Trophoblast cell (in vitro differentiated cells and primary cell): ENCODE data around the gene FHIT.
A peak's percentile ranks its signal among the peaks of the same experiment; 100 is the strongest.

Experiments
- DNase-seq, 2 donors: peaks; one replicate each; pipeline ENCODE4 v3.0.0-alpha.2; 2016
- H2AFZ ChIP-seq: 2 replicates; pipeline ENCODE4 v1.6.1; 2013; ENCODE audit warnings: low read length, moderate library complexity, mild to moderate bottlenecking; ENCODE audit not compliant: insufficient read depth, poor library complexity
- H2AK5ac ChIP-seq: 2 replicates; pipeline ENCODE4 v1.6.1; 2013; ENCODE audit warnings: mild to moderate bottlenecking, low read length
- H2BK120ac ChIP-seq: 2 replicates; pipeline ENCODE4 v1.6.1; 2013; ENCODE audit warnings: low read length, mild to moderate bottlenecking, moderate library complexity; ENCODE audit not compliant: insufficient read depth, poor library complexity
- H2BK12ac ChIP-seq: 2 replicates; pipeline ENCODE4 v1.6.1; 2013; ENCODE audit warnings: mild to moderate bottlenecking, low read length, moderate library complexity
- H2BK5ac ChIP-seq: 2 replicates; pipeline ENCODE4 v1.6.1; 2013; ENCODE audit warnings: low read length, low read depth, moderate library complexity, mild to moderate bottlenecking; ENCODE audit not compliant: poor library complexity
- H3K14ac ChIP-seq: 2 replicates; pipeline ENCODE4 v1.6.1; 2013; ENCODE audit warnings: mild to moderate bottlenecking, low read length
- H3K18ac ChIP-seq: 2 replicates; pipeline ENCODE4 v1.6.1; 2013; ENCODE audit warnings: mild to moderate bottlenecking, low read length
- H3K23ac ChIP-seq: 2 replicates; pipeline ENCODE4 v1.6.1; 2013; ENCODE audit warnings: low read length
- H3K27ac ChIP-seq: 2 replicates; pipeline ENCODE4 v1.5.1; 2013; ENCODE audit warnings: low read depth, mild to moderate bottlenecking, inconsistent platforms, low read length, moderate library complexity
- H3K27me3 ChIP-seq: 2 replicates; pipeline ENCODE4 v1.6.1; 2013; ENCODE audit warnings: inconsistent platforms, mild to moderate bottlenecking, low read length, moderate library complexity; ENCODE audit not compliant: insufficient read depth
- H3K36me3 ChIP-seq, 2 experiments: 1 replicate in 1 of 2; 2 replicates in 1 of 2; pipeline ENCODE4 v1.6.1; 2013; ENCODE audit warnings: low read length in 2 of 2, mild to moderate bottlenecking in 2 of 2, moderate library complexity in 1 of 2; ENCODE audit not compliant: insufficient read depth in 2 of 2, control insufficient read depth in 1 of 2
- H3K4ac ChIP-seq: 2 replicates; pipeline ENCODE4 v1.6.1; 2013; ENCODE audit warnings: low read depth, mild to moderate bottlenecking, low read length, moderate library complexity
- H3K4me1 ChIP-seq, 2 experiments: 1 replicate in 1 of 2; 2 replicates in 1 of 2; pipeline ENCODE4 v1.6.1; 2013; ENCODE audit warnings: low read length in 2 of 2, mild to moderate bottlenecking in 2 of 2, moderate library complexity in 1 of 2; ENCODE audit not compliant: insufficient read depth in 2 of 2, control insufficient read depth in 1 of 2
- H3K4me2 ChIP-seq: 2 replicates; pipeline ENCODE4 v1.6.1; 2013; ENCODE audit warnings: inconsistent platforms, mild to moderate bottlenecking, low read length, moderate library complexity
- H3K4me3 ChIP-seq: 2 replicates; pipeline ENCODE4 v1.5.1; 2013; ENCODE audit warnings: mild to moderate bottlenecking, low read depth, low read length, inconsistent platforms
- H3K79me1 ChIP-seq: one replicate; pipeline ENCODE4 v1.6.1; 2013; ENCODE audit warnings: low read length
- H3K79me2 ChIP-seq: 2 replicates; pipeline ENCODE4 v1.6.1; 2013; ENCODE audit warnings: low read length, mild to moderate bottlenecking; ENCODE audit not compliant: control insufficient read depth, insufficient read depth, poor library complexity
- H3K9ac ChIP-seq: 2 replicates; pipeline ENCODE4 v1.6.1; 2013; ENCODE audit warnings: mild to moderate bottlenecking, low read length
- H3K9me3 ChIP-seq: 2 replicates; pipeline ENCODE4 v1.6.1; 2013; ENCODE audit warnings: low read depth, mild to moderate bottlenecking, control low read depth, inconsistent platforms, low read length; ENCODE audit not compliant: insufficient read depth
- H4K12ac ChIP-seq: 2 replicates; pipeline ENCODE4 v1.6.1; 2013; ENCODE audit warnings: low read depth, mild to moderate bottlenecking, low read length, moderate library complexity
- H4K8ac ChIP-seq: 2 replicates; pipeline ENCODE4 v1.6.1; 2013; ENCODE audit warnings: low read depth, mild to moderate bottlenecking, low read length, moderate library complexity
- H4K91ac ChIP-seq: one replicate; pipeline ENCODE4 v1.6.1; 2013; ENCODE audit warnings: low read depth, mild to moderate bottlenecking, low read length, moderate library complexity
- WGBS: extraction: QIAGEN DNeasy Blood & Tissue Kit; methylation state at CpG from one replicate; pipeline ENCODE4 v1.1.7; 2013; ENCODE audit warnings: missing lambda C conversion rate; ENCODE audit not compliant: insufficient read length, insufficient coverage; ENCODE audit errors: extremely low coverage; 5-methylcytosine and 5-hydroxymethylcytosine counted together

Gene FHIT

DNA sequence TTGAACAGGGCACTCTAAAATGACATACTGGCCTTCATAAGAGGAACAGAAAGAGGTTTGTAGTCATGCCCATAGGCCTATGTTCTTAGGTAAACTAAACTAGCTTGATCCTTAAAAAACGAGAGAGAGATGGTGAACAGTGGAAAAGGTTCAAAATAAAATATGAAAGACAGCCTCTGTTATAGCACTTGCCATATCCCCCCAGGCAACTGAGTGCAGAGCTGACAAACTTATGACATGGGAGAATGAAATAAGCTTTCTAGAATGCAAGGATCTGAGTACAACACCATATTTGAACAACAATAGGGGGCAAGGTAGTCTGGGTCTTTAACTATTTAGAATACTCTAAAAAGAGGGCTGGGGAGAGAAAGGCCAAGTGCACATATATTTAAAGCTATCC, 1500.9 kb downstream of the FHIT start:
- H4K8ac ChIP-seq: no peak overlapping the region
- H3K9me3 ChIP-seq: no peaks in the 10 kb centered on the region
- no peak overlapping the region for H2AK5ac ChIP-seq
- no peak overlapping the region for H3K9ac ChIP-seq
- H2BK5ac ChIP-seq: no peak overlapping the region
- H3K4ac ChIP-seq: no peak overlapping the region
- no peaks in the 10 kb centered on the region for H3K36me3 ChIP-seq
- H3K23ac ChIP-seq: no peak overlapping the region
- DNase-seq: peak; percentile 9 to 57
- no peaks in the 10 kb centered on the region for H3K79me1 ChIP-seq
- H3K14ac ChIP-seq: no peak overlapping the region
- no peaks in the 10 kb centered on the region for H3K79me2 ChIP-seq
- no peaks in the 10 kb centered on the region for H3K27me3 ChIP-seq
- H3K4me2 ChIP-seq: no peak overlapping the region
- peaks cover 5 to 8% of the 10 kb centered on the region in 2 experiments for H3K4me1 ChIP-seq
- H3K18ac ChIP-seq: no peak overlapping the region
- no peak overlapping the region for H2BK120ac ChIP-seq
- no peak overlapping the region for H3K4me3 ChIP-seq
- H4K12ac ChIP-seq: no peak overlapping the region
- no peak overlapping the region for H2AFZ ChIP-seq
- H2BK12ac ChIP-seq: no peak overlapping the region
- H3K27ac ChIP-seq: no peak overlapping the region
- WGBS: no CpG with 5 or more reads among the region's 1 CpG
- no peak overlapping the region for H4K91ac ChIP-seq

DNA sequence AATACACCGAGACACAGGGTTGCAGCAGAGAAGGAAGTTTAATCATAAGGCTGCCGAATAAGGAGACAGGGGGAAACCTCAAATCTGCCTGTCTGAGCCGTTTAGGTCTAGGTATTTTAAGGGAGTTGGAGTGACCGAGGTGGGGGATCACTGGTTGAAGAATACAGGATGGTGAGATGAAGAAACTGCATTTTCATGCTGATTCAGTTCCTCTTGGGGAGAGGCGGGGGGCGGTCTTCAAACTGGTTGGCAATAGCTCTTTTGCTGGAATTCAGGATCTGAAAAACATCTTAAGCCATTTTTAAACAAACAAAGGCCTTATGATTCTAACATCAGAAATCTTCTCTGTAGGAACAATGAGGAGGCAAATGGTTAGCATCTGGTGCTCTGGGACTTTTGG, 1502.0 kb downstream of the FHIT start:
- Histone ChIP-seq H2BK12ac (no peak overlapping the region), H3K4me2 (no peak overlapping the region), H3K18ac (no peak overlapping the region), H3K36me3 (no peaks in the 10 kb centered on the region), H3K4me1 (peaks cover 5 to 8% of the 10 kb centered on the region in 2 experiments), H3K79me2 (no peaks in the 10 kb centered on the region), H3K23ac (no peak overlapping the region), H2BK120ac (no peak overlapping the region), H3K4me3 (no peak overlapping the region), H3K79me1 (no peaks in the 10 kb centered on the region), H4K91ac (no peak overlapping the region), H3K27ac (no peak overlapping the region), H3K9me3 (no peaks in the 10 kb centered on the region), H4K12ac (no peak overlapping the region), H4K8ac (no peak overlapping the region), H2AFZ (no peak overlapping the region), H3K27me3 (no peaks in the 10 kb centered on the region), H3K4ac (no peak overlapping the region), H2BK5ac (no peak overlapping the region), H3K14ac (no peak overlapping the region), H2AK5ac (no peak overlapping the region), H3K9ac (no peak overlapping the region)
- DNase-seq: no peak
- no CpG with 5 or more reads among the region's 6 CpGs for WGBS

DNA sequence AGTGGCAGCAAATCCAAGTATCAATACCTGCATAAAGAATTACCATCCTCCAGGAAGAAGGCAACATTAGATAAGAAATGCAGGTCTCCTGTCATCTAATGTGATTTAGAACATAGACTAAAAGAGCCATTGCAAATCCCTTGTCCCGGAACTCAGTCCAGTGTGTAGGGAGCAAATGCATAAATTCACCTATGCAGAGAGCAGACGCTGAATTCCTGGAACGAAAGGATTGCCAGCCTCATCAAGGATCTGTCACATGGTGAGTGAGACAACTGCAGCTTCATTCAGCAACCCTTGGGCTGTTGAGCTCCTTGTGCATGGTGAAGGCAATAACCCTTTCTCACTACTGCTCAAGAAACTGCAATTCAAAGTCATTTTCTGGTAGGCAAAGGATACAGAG, 1504.7 kb downstream of the FHIT start:
- H3K9me3 ChIP-seq: no peaks in the 10 kb centered on the region

DNA sequence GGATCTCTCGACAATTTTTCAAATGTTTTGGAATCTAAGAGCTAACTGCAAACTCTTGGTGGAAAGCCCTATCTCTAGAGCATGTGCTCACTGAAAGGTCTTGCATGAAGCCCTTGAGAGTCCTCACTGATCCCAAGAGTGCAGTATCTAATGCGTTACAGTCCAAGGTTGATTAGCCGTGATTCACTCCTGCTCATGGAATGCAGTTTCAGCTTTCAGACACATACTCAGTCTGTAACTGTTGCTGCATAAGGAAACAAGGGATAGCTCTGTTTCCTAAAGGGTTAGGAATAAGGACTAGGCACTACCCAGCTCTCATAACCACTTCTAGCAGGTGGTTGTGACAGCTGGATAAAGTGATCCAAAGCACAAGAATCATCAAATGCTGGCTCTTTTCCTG, 1514.0 kb downstream of the FHIT start:
- Histone ChIP-seq H3K9ac (no peak overlapping the region), H3K9me3 (no peaks in the 10 kb centered on the region), H4K8ac (no peak overlapping the region), H2AFZ (no peak overlapping the region), H3K27ac (no peak overlapping the region), H3K79me1 (no peaks in the 10 kb centered on the region), H3K4me1 (peaks cover 0 to 2% of the 10 kb centered on the region in 2 experiments), H3K36me3 (no peaks in the 10 kb centered on the region), H4K91ac (no peak overlapping the region), H3K79me2 (no peaks in the 10 kb centered on the region), H2BK12ac (no peak overlapping the region), H2BK120ac (no peak overlapping the region), H3K23ac (no peak overlapping the region), H2BK5ac (no peak overlapping the region), H3K18ac (no peak overlapping the region), H3K4me2 (no peak overlapping the region), H2AK5ac (no peak overlapping the region), H3K27me3 (no peaks in the 10 kb centered on the region), H3K4me3 (no peak overlapping the region), H4K12ac (no peak overlapping the region), H3K4ac (no peak overlapping the region), H3K14ac (no peak overlapping the region)
- no peak for DNase-seq
- WGBS: no CpG with 5 or more reads among the region's 3 CpGs

More for the DNA sequence above, 1504.7 kb downstream of the FHIT start:
- H3K27me3 ChIP-seq: no peaks in the 10 kb centered on the region
- H3K4me1 ChIP-seq: peaks cover 0 to 3% of the 10 kb centered on the region in 2 experiments
- H3K14ac ChIP-seq: no peak overlapping the region
- H4K91ac ChIP-seq: no peak overlapping the region
- H3K36me3 ChIP-seq: no peaks in the 10 kb centered on the region
- no peak for DNase-seq
- H2AFZ ChIP-seq: no peak overlapping the region
- no peaks in the 10 kb centered on the region for H3K79me1 ChIP-seq
- no peak overlapping the region for H2BK12ac ChIP-seq
- no peak overlapping the region for H4K12ac ChIP-seq
- WGBS: no CpG with 5 or more reads among the region's 3 CpGs
- H3K23ac ChIP-seq: peak overlapping the region; percentile 9
- no peak overlapping the region for H3K4ac ChIP-seq
- no peak overlapping the region for H3K4me2 ChIP-seq
- H3K9ac ChIP-seq: no peak overlapping the region
- H2AK5ac ChIP-seq: no peak overlapping the region
- H3K79me2 ChIP-seq: no peaks in the 10 kb centered on the region
- H2BK120ac ChIP-seq: no peak overlapping the region
- no peak overlapping the region for H3K4me3 ChIP-seq
- H2BK5ac ChIP-seq: no peak overlapping the region
- no peak overlapping the region for H3K18ac ChIP-seq
- no peak overlapping the region for H4K8ac ChIP-seq
- H3K27ac ChIP-seq: no peak overlapping the region
